HG03460 (cell line): Measurements from ENCODE around the gene PDZD4.
"Not testable (repeated sequence)": the region's sequence is repeated elsewhere in the genome, so short reads cannot be mapped to it uniquely, and the experiment has no call there.

Source experiments
- ATAC-seq: cut with Tn5 transposase; IDR thresholded peaks from one replicate; pipeline ENCODE4 v1.9.1; 2021; ENCODE audit not compliant: unreplicated experiment

Gene PDZD4

GRCh38 chrX:153845195-153845594 is 14.9 kb upstream of the PDZD4 start:
- no peak for ATAC-seq

DNA sequence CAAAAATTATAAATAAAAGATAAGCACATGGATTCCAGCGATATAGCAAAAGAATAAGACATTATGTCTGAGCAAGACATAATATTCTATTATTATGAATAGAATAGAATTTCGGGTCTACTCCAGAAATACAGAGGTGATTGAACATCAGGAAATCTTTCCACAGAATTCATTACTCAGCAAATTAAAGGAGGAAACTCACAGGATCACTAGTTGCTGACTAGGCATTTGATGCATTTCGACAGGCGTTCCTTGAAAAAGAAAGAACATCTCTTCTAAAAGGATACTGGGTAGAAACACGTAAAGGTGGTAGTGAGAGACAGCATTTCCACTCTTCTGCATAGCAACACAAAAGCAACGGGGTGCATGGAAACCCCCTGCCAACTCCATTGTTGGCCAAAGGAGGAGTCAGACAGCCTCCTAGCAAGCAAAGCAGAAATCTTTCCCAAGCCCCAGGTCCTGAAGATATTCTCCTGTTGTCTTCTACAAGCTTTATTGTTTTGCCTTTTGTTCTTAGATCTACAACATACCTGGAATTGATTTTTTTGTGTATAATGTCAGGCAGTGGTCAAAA is 14.3 kb upstream of the PDZD4 start:
- no peak for ATAC-seq

- no peak for ATAC-seq
Observed at GRCh38 chrX:153836921-153837320, 6.6 kb upstream of the PDZD4 start.

- ATAC-seq: no peak
Observed at GRCh38 chrX:153832728-153833127, 2.4 kb upstream of the PDZD4 start.

DNA sequence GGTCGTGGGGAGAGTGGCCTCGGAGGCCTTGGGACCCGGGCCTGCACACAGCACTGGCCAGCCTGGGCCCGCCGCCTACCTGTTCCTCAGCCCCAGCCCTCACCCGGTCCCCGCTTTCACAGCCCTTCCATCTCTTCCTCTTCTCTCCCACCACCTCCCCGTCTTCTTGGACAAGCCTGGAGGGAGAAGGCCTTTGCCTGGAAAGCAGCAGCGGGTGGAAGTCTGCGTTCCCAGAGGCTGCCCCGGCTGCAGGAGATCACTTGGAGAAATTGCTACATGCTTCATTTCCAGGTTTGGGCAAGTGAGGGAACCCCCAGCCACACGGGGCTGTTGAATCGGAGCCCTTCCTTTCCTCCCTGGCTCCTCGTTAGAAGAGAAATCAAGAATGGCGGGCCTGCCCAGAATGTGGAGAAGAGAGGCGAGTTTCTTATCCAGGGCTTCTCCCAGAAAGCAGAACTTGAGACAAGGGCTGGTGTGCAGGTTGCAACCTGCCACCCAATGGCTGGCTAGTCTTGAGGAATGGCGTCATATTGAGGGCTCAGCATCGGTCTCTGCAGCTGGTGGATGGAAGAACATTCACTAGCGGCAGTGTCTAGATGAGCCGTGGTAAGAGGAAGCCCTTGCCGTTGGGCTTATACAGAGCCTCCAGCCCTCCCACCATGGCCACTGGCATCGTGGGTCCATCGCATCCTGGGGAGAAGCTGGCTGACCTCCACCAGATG is 1.2 kb upstream of the PDZD4 start:
- no peak for ATAC-seq

DNA sequence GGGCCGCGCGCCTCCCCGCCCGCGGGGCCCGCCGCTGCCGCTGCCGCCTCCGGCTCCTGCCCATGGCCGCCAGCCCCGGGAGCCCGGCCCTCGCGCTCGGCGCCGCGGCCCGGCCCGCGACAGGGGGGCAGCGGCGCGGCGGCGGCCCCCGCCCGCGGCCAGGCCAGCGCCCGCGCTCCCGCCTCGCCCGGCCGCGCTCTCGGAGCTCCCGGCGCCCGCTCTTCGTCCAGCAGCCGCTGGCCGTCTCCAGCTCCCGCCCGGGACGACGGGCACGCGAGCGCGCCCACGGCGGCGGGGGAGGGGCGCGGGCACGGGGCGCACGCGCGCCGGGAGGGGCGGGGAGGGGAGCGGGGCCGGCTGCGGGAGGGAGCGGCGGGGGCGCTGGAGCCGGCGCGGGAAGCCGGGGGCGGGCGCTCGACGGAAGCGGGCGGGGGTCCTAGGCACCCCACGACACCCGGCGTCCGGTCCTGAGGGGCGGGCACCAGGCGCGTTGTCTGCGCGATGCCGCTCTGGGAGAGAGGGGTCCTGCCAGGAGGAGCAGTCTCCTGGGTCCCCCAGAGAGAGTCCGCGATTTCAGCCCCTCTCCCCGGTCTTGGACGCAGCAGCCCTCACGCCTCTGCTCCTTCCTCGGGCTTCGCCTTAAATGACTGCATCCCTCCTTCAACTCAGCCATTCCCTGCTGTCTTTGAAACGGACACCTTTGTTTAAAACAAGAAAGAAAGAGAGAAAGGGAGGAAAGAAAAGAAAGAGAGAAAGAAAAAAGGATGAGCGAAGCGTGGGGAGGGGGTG is 490 bp upstream of the PDZD4 start:
- ATAC-seq: no peak

DNA sequence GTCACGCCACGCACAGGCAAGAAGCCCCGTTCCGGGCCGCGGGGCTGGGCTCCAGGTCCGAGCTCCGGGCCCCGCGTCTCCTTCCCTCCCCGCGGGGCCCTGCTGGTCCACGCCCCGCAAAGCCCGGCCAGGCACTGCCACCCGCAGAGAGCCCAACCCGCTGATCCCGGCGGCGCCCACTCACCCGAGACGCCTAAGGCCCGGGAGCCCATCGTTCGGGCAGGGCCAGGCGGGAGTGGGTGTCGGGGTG is 870 bp downstream of the PDZD4 start:
- no peak for ATAC-seq

- ATAC-seq: no peak
Observed at GRCh38 chrX:153828723-153829548, 1.4 kb downstream of the PDZD4 start.

DNA sequence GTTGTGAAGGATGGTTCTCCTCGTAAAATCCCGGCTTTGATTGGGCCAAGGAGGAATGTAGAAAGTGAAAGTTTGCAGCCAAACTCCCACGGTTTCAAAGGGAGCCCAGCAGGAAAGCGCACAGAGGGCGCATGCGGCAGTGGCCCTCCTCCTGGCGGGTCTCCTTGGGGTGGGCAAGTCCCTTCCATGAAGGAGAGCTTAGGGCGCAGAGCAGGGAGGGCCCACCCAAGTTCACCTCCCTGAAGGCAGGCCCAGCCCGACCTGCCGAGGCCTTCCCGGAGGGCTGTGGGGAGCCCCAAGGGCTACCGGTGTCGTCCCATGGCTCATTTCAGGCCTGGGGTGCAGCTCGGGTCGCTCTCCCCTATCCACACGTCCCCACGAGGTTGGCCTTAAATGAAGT is 2.0 kb downstream of the PDZD4 start:
- ATAC-seq: no peak

DNA sequence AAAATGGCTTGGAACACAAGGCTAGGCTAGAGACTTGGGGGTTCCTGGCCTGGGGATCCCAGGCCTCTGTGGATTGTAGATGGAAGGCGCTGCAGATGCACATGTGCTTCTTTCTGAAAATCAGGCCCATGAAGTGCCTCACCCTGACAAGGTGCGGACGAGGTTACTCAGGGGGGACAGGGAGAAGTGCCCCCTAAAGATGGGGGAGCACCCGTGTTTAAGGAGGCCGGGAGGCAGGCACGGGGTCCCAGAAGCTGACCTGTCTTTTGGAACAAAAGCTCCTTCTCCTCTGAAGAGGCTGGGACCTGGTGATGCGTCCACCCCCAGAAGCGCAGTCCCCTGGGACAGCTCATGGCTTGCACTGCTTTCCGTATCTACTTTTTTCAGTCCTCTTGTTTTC is 2.4 kb downstream of the PDZD4 start:
- no peak for ATAC-seq

DNA sequence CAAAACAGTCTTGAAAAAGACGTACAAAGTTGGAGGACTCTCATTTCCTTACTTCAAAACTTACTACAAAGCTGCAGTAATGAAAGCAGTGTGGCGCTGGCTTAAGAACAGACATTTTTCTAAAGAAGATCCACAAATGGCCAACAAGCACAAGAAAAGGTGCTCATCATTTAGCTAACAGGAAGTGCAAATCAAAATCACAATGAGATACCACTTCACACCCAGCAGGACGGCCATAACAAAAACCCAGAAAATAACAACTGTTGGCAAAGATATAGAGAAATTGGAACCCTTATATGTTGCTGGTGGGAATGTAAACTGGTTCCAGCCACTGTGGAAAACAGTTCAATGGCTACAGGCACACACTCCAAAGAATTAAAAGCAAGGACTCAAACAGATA is 3.3 kb downstream of the PDZD4 start:
- ATAC-seq: no peak

GRCh38 chrX:153825042-153825441 is 5.3 kb downstream of the PDZD4 start:
- ATAC-seq: no peak

DNA sequence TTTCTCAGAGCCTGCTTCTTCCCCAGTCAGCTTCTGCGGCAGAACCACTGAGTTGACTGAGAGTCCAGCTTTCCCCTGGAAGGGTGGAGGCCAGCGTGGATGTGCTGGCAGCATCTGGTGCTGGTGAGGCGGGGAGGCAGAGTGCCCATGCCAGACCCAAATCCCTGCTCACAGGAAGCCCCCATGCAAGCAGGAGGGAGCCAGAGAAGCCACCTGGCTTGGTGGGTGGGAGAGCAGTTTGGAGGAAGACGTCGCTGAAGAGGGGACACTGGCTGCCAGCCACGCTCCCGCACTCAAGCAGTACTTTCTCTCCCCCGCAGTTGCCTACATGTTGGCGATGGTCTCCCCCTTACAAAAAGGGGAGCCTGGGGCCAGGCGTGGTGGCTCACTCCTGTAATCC is 6.0 kb downstream of the PDZD4 start:
- ATAC-seq: no peak

- ATAC-seq: no peak
Observed at GRCh38 chrX:153821066-153821465, 9.3 kb downstream of the PDZD4 start.

DNA sequence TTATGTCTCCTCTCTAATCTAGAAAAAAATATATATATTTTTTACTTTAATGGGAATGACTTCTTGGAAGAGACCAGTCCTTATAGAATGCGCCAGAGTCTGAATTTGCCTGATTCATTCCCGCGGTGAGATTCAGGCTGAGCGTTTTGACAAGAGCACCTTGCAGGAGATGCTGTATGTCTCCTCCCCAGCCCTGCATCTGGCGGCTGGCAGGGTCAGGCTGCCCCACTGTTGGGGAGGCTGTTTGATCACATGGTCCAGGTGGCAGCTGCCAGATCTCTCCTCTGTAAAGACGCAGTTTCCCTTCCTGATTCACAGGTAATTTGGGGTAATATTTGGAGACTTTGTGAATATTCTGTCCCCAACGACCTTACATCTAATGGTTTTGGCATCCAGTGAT is 9.7 kb downstream of the PDZD4 start:
- no peak for ATAC-seq

DNA sequence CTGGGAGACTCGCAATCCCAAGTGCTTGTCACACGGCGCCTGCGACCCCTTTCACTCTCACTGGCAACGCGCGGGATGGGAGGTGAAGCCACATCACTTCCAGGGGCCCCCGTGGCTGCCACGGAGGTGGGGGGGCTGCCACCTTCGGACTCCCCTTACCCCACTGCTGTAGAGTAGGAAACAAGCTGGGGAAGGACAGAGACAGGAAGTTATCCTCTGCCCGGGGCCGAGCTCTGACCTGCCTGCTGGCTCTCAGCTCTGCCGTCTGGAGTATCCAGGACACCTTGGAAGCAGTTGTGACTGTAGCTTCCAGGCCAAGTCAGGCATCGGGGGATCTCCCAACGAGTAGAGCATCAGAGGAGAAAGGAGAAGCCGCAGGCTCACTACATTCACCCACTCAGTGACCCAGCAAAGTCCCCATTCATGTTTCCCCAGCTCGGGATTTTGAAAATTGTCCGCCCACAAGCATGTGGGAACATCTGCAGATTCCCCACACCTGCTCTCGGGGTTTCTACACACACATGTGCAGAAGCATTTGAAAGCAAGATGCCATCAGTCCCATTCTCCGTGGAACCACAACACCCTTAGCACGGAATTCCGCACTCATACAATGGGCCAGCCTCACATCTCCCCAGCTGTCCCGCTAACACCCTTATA is 10.8 kb downstream of the PDZD4 start:
- no peak for ATAC-seq

GRCh38 chrX:153818571-153819383 is 11.6 kb downstream of the PDZD4 start:
- no peak for ATAC-seq

DNA sequence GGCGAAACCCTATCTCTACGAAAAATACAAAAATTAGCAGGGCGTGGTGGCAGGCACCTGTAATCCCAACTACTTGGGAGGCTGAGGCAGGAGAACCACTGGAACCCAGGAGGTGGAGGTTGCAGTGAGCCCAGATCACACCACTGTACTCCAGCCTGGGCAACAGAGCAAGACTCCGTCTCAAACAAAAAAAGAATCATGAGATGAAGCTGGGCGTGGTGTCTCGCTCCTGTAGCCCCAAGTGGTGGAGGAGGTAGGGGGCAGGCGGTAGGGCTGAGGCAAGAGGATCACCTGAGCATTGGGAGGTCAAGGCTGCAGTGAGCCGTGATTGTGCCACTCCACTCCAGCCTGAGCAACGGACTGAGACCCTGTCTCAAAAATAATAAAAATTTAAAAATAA is 12.3 kb downstream of the PDZD4 start:
- not testable (repeated sequence) for ATAC-seq

DNA sequence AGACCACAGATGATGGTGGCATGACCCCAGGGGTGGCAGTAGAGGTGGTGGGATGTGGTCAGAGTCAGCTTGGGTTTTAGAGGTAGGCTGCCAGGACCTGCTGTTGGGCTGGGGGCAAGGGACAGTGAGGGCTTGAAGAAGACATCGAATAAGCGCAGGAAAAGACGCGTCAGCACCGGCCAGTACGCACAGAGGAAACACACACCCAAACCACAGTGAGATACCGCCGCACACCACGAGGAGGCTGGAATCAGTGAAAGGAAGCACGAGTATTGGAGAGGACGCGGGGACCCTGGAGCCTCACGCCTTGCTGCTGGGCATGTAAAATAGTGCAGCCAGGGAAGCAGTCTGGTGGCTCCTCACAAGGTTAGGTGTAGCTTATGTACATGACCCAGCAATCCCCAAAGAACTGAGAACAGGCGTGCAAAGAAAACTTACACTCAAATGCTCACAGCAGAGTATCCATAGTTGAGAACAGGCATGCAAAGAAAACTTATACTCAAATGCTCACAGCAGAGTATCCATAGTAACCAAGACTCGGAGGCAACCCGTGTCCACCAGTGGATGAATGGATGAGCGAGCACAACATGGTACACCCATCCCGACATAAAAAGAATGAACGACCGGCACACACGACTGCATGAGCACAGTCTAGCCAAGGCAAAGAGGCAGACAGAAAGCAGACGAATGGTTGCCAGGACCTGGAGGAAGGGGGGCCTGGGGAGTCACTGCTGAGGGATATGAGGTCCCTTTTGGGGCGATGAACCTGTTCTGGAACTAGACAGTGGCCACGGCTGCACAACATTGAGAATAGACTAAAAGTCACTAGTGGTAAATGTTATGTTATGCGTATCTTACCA is 13.3 kb downstream of the PDZD4 start:
- ATAC-seq: no peak
